B cell (primary cell): ENCODE measurements around the gene MRPL47. TPM values are rescaled to one million over a fixed set of nuclear protein-coding genes. Genes with fewer than 3 reads are reported as not detected.
"Not testable (repeated sequence)": the region's sequence is repeated elsewhere in the genome, so short reads cannot be mapped to it uniquely, and the experiment has no call there.

Experiments used
- ATAC-seq: fragments of 200-7000 bp; cut with Tn5 transposase; one replicate; pipeline ENCODE4 v1.10.0; 2021; ENCODE audit warnings: low read depth, mild to moderate bottlenecking, moderate number of reproducible peaks, moderate library complexity
- CTCF ChIA-PET: fragments of 350-600 bp; sonication (Branson Sonifier 250); formaldehyde crosslinking; loops from one replicate; lab custom pipeline; 2021; ENCODE audit warnings: antibody characterized with exemption, inconsistent platforms; lab: Charles Lee
- POLR2A ChIA-PET: fragments of 350-600 bp; sonication (Branson Sonifier 250); formaldehyde crosslinking; loops from one replicate; lab custom pipeline; 2021; ENCODE audit warnings: antibody characterized with exemption; lab: Charles Lee
- DNase-seq: peaks from one replicate; pipeline ENCODE4 v3.0.0; 2013
- H2AFZ ChIP-seq: 2 replicates; pipeline ENCODE4 v1.6.1; 2012; ENCODE audit warnings: mild to moderate bottlenecking, low read depth, low read length; ENCODE audit not compliant: insufficient read depth, poor library complexity, severe bottlenecking
- H3K27ac ChIP-seq, 2 donors: 1 replicate in 1 of 2; 2 replicates in 1 of 2; pipeline ENCODE4 v1.5.1; 2012 to 2013; ENCODE audit warnings: low read length in 2 of 2, mild to moderate bottlenecking in 2 of 2, moderate library complexity in 1 of 2
- H3K27me3 ChIP-seq, 4 experiments: fragments of 200-600 bp in 1 of 4; sonication (generic) in 1 of 4; replicated peaks in 1 of 4; 1 replicate in 2 of 4; 2 replicates in 2 of 4; pipeline versions ENCODE4 v1.6.1 to v1.7.0; 2013 to 2016; ENCODE audit warnings: low read length in 3 of 4, mild to moderate bottlenecking in 2 of 4, mixed read lengths in 1 of 4, moderate library complexity in 1 of 4; ENCODE audit not compliant: insufficient read depth in 4 of 4, control insufficient read depth in 3 of 4; ENCODE audit errors: control extremely low read depth in 1 of 4
- H3K36me3 ChIP-seq, 2 experiments: replicated peaks in 1 of 2; 1 replicate in 1 of 2; 2 replicates in 1 of 2; pipeline versions ENCODE4 v1.6.1 to v1.7.1; 2013; ENCODE audit warnings: low read length in 1 of 2; ENCODE audit not compliant: insufficient read depth in 2 of 2, control insufficient read depth in 1 of 2; ENCODE audit errors: control extremely low read depth in 1 of 2, extremely low read depth in 1 of 2
- H3K4me1 ChIP-seq, 2 donors: fragments of 200-600 bp in 1 of 2; sonication (generic) in 1 of 2; 1 replicate in 1 of 2; 2 replicates in 1 of 2; pipeline versions ENCODE4 v1.5.1 to v1.6.1; 2013 to 2017; ENCODE audit warnings: low read length in 2 of 2; ENCODE audit not compliant: control insufficient read depth in 2 of 2, insufficient read depth in 2 of 2
- H3K4me2 ChIP-seq: replicated peaks from 2 replicates; pipeline ENCODE3; 2012; ENCODE audit warnings: mild to moderate bottlenecking, low read depth, low read length; ENCODE audit not compliant: poor library complexity, severe bottlenecking
- H3K4me3 ChIP-seq, 5 experiments: fragments of 200-600 bp in 1 of 5; sonication (generic) in 1 of 5; 1 replicate in 3 of 5; 2 replicates in 2 of 5; pipeline versions ENCODE4 v1.5.1 to v1.7.0; 2011 to 2016; ENCODE audit warnings: low read length in 4 of 5, mild to moderate bottlenecking in 4 of 5, low read depth in 2 of 5, control low read depth in 1 of 5, moderate library complexity in 1 of 5; ENCODE audit not compliant: insufficient read depth in 1 of 5; ENCODE audit errors: control extremely low read depth in 1 of 5, extremely low read depth in 1 of 5
- H3K79me2 ChIP-seq: fragments of 200-600 bp; sonication (generic); one replicate; pipeline ENCODE4 v1.6.0; 2016; ENCODE audit warnings: low read length; ENCODE audit not compliant: control insufficient read depth, insufficient read depth
- H3K9ac ChIP-seq: fragments of 200-600 bp; sonication (generic); 2 replicates; pipeline ENCODE4 v1.6.1; 2017; ENCODE audit warnings: mild to moderate bottlenecking, low read length, moderate library complexity
- H3K9me3 ChIP-seq, 3 donors: one replicate each; pipeline versions ENCODE4 v1.6.1 to v1.7.1; 2013; ENCODE audit warnings: low read length in 2 of 3; ENCODE audit not compliant: control insufficient read depth in 2 of 3, insufficient read depth in 1 of 3; ENCODE audit errors: control extremely low read depth in 1 of 3
- H4K20me1 ChIP-seq: 2 replicates; pipeline ENCODE4 v1.6.0; 2012; ENCODE audit warnings: mild to moderate bottlenecking, low read length; ENCODE audit not compliant: insufficient read depth, control insufficient read depth, poor library complexity, severe bottlenecking
- H3K27ac Mint-ChIP-seq: one replicate; pipeline ENCODE4 v1.8.0; 2021; ENCODE audit warnings: mixed read lengths
- H3K27me3 Mint-ChIP-seq: one replicate; pipeline ENCODE4 v1.8.0; 2021; ENCODE audit warnings: mixed read lengths
- H3K4me1 Mint-ChIP-seq: one replicate; pipeline ENCODE4 v1.8.0; 2021; ENCODE audit warnings: mixed read lengths
- H3K4me3 Mint-ChIP-seq: one replicate; pipeline ENCODE4 v1.8.0; 2021; ENCODE audit warnings: mixed read lengths
- H3K9me3 Mint-ChIP-seq: one replicate; pipeline ENCODE4 v1.8.0; 2022; ENCODE audit warnings: mixed read lengths; ENCODE audit not compliant: insufficient read depth
- EZH2 ChIP-seq: IDR thresholded peaks from 2 replicates; pipeline ENCODE4 v1.6.1; 2012; ENCODE audit warnings: borderline replicate concordance, low read depth, mild to moderate bottlenecking, moderate library complexity, low read length; ENCODE audit not compliant: insufficient read depth, poor library complexity, severe bottlenecking
- WGBS: methylation state at CpG from one replicate; pipeline ENCODE4 v1.1.5; 2013; ENCODE audit warnings: missing lambda C conversion rate; ENCODE audit not compliant: insufficient coverage; 5-methylcytosine and 5-hydroxymethylcytosine counted together
- intact Hi-C: fragments of 100-400 bp; cut with micrococcal nuclease; formaldehyde crosslinking; loops from one replicate; pipeline ENCODE4 v1.10.0; 2022
- polyA plus RNA-seq: library from polyadenylated mRNA; depleted of rRNA; stranded (reverse); fragments of >200 nt; gene quantifications from 2 replicates; pipeline ENCODE4 v1.2.3, GENCODE V29; 2012
- total RNA-seq, 2 donors: library from RNA; stranded (reverse); fragments of 120-200 nt in 1 of 2; gene quantifications; 1 replicate in 1 of 2; 2 replicates in 1 of 2; pipeline versions ENCODE4 v1.2.3 to v1.2.4, GENCODE V29; 2013 to 2022
- TF ChIP-seq, protein P1 (sequence below): fragments of 200-600 bp; IDR thresholded peaks from one replicate; pipeline ENCODE4 v1.8.0; 2022; ENCODE audit warnings: antibody characterized with exemption, mild to moderate bottlenecking

Gene MRPL47
- total and polyA plus RNA-seq, 2 donors (not counting 1 experiment from before 2014, with no cell fraction given): 7.5 to 22.0 TPM

DNA sequence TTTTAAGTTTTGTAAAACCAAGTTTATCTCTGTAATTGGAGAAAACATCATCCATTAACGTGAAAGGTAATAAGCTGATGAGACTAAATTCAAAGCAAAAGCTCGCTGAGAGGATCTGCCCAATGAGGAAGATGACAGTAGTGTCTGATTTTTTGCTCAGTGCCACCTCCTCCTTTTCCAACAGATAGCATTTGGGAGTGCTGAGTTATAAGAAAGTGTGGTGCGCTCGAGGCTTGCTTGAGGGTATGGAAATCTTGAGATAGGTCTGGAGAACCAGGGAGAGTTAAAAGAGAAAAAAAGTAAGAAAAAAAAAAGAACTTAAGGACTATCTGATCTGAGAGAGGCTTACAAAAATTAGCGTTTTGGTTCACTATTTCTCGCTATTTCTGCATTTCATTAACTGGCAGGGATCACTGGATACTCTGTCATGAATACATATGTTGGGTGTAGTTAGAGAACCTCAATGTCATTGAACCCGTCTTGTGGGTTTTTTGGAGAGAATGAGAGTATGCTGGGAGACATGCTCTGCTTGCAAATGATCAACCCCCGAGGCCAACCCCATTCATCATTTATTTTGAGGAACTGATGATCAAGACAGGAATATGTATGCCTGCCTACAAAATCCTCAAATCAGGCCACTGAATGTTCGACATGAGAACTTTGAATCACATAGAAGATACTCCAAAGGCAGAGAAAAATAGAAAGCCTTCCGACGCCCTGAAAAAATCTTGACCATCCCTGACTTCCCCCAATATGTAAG, 47.4 kb upstream of the MRPL47 start:
- Mint-ChIP-seq H3K9me3 (no peaks in the 10 kb centered on the region), H3K4me3 (peak overlapping the region; percentile 96), H3K27me3 (no peaks in the 10 kb centered on the region), H3K27ac (peak overlapping the region; percentile 54), H3K4me1 (peaks cover 28% of the 10 kb centered on the region)
- Histone ChIP-seq H2AFZ (peak overlapping the region; percentile 74), H3K27ac (peak overlapping the region in 1 of 2 donors; percentile 66), H3K79me2 (peaks cover 22% of the 10 kb centered on the region), H3K4me1 (peaks cover 10 to 19% of the 10 kb centered on the region in 2 donors), H4K20me1 (no peaks in the 10 kb centered on the region), H3K4me2 (peak overlapping the region; percentile 80), H3K4me3 (peak overlapping the region; percentile 39 to 88 (median 69)), H3K9ac (peak overlapping the region; percentile 70), H3K9me3 (no peaks in the 10 kb centered on the region), H3K36me3 (no peaks in the 10 kb centered on the region), H3K27me3 (no peaks in the 10 kb centered on the region)
- TF ChIP-seq EZH2: no peak
- TF ChIP-seq, protein P1, sequence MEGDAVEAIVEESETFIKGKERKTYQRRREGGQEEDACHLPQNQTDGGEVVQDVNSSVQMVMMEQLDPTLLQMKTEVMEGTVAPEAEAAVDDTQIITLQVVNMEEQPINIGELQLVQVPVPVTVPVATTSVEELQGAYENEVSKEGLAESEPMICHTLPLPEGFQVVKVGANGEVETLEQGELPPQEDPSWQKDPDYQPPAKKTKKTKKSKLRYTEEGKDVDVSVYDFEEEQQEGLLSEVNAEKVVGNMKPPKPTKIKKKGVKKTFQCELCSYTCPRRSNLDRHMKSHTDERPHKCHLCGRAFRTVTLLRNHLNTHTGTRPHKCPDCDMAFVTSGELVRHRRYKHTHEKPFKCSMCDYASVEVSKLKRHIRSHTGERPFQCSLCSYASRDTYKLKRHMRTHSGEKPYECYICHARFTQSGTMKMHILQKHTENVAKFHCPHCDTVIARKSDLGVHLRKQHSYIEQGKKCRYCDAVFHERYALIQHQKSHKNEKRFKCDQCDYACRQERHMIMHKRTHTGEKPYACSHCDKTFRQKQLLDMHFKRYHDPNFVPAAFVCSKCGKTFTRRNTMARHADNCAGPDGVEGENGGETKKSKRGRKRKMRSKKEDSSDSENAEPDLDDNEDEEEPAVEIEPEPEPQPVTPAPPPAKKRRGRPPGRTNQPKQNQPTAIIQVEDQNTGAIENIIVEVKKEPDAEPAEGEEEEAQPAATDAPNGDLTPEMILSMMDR: no peak
- DNase-seq: peak; percentile 4
- CTCF ChIA-PET: interaction anchor here (0.9 kb wide), 1 partner anchor 45 kb away, joined by 3 read pairs; no protein-coding TSS in a partner anchor
- POLR2A ChIA-PET: no interaction called here
- no peak for ATAC-seq
- 56% methylated on average over 4 of the region's 11 CpGs for WGBS
- intact Hi-C loops: loop anchor here (2.0 to 5.0 kb wide), 8 partner anchors 89 to 1337 kb away; partner anchors contain the start of genes ACTL6A, DNAJC19, FXR1 and MFN1

DNA sequence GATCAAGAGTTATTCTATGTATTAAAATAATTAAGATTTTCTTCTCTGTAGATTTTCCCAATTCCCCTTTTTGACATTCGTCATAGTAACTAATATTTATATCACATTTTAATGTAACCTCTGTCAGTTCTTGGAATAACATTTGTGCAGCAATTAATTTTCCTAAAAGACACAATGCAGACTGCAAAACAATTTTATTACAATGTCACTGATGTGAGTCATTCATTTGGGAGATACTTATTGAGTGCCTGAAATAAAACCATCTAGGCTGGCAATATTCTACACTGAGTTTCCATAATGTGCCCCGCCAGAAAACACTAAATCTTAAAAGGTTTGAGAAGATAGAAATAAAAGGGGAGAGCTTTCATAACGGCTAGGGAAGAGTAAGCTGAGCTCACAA, 41.7 kb upstream of the MRPL47 start:
- Histone ChIP-seq H3K9me3 (no peaks in the 10 kb centered on the region), H3K27me3 (no peaks in the 10 kb centered on the region), H3K4me1 (peaks cover 0 to 3% of the 10 kb centered on the region in 2 donors), H4K20me1 (no peaks in the 10 kb centered on the region), H3K9ac (no peak overlapping the region), H3K27ac (no peak overlapping the region), H3K4me2 (no peak overlapping the region), H2AFZ (no peak overlapping the region), H3K79me2 (no peaks in the 10 kb centered on the region), H3K36me3 (no peaks in the 10 kb centered on the region), H3K4me3 (no peak overlapping the region)
- ChIA-PET POLR2A (no interaction called here), CTCF (no interaction called here)
- Mint-ChIP-seq H3K4me3 (no peak overlapping the region), H3K9me3 (no peaks in the 10 kb centered on the region), H3K4me1 (peaks cover 2% of the 10 kb centered on the region), H3K27ac (no peak overlapping the region), H3K27me3 (no peaks in the 10 kb centered on the region)
- intact Hi-C loops: no loop called here
- ATAC-seq (no peak), DNase-seq (no peak)
- WGBS: 100% methylated on average over 1 of the region's 3 CpGs
- TF ChIP-seq EZH2: no peak
- TF ChIP-seq, protein P1: no peak

- DNase-seq, H3K9me3 Mint-ChIP-seq, H2AFZ ChIP-seq, H3K79me2 ChIP-seq, H3K27me3 Mint-ChIP-seq, H3K4me3 ChIP-seq, H3K4me1 Mint-ChIP-seq, intact Hi-C loops, H3K9me3 ChIP-seq, H3K4me2 ChIP-seq, H3K27ac ChIP-seq, H3K27ac Mint-ChIP-seq, H3K9ac ChIP-seq, ATAC-seq, H3K4me3 Mint-ChIP-seq, H4K20me1 ChIP-seq, H3K4me1 ChIP-seq, H3K36me3 ChIP-seq, H3K27me3 ChIP-seq, POLR2A ChIA-PET: not testable (repeated sequence)
- 50% methylated on average over 1 of the region's 8 CpGs for WGBS
- CTCF ChIA-PET: interaction anchor here (0.7 kb wide), 1 partner anchor 37 kb away, joined by 3 read pairs; no protein-coding TSS in a partner anchor
Observed at GRCh38 chr3:179643837-179644236, 39.4 kb upstream of the MRPL47 start.
